Renal cortex interstitium (tissue), 11 donors: ENCODE measurements around the gene PIP4K2A. TPM values are rescaled to one million over a fixed set of nuclear protein-coding genes. Genes with fewer than 3 reads are reported as not detected.

ENCODE experiments used
- DNase-seq, 11 donors: peaks; one replicate each; pipeline ENCODE4 v3.0.0-alpha.2; 2013; ENCODE audit warnings: low read depth in 9 of 11, low spot score in 4 of 11; ENCODE audit errors: extremely low read depth in 1 of 11
- polyA plus RNA-seq, 3 donors: library from polyadenylated mRNA; unstranded; fragments of 120-200 nt; gene quantifications; one replicate each; pipeline ENCODE4 v1.2.1, GENCODE V29; 2013; ENCODE audit not compliant: insufficient read length in 3 of 3

The PIP4K2A gene
- polyA plus RNA-seq, 3 donors, result 22.6 to 29.0 (median 27.2) TPM

- DNase-seq, result no peak
Measured at GRCh38 chr10:22593636-22594198, 120.7 kb downstream of the PIP4K2A start.

GRCh38 chr10:22593026-22593425 is 121.4 kb downstream of the PIP4K2A start:
- no peak for DNase-seq

GRCh38 chr10:22589851-22590514 is 124.4 kb downstream of the PIP4K2A start:
- DNase-seq, result no peak

- DNase-seq, result no peak
Measured at GRCh38 chr10:22588462-22588861, 125.9 kb downstream of the PIP4K2A start.

- no peak for DNase-seq
Measured at GRCh38 chr10:22583683-22584082, 130.7 kb downstream of the PIP4K2A start.

GRCh38 chr10:22581461-22581860 is 132.9 kb downstream of the PIP4K2A start:
- no peak for DNase-seq

GRCh38 chr10:22580711-22581110 is 133.7 kb downstream of the PIP4K2A start:
- no peak for DNase-seq

GRCh38 chr10:22579826-22580225 is 134.6 kb downstream of the PIP4K2A start:
- no peak for DNase-seq

GRCh38 chr10:22573820-22574569 is 140.4 kb downstream of the PIP4K2A start:
- DNase-seq, result no peak

GRCh38 chr10:22570733-22571430 is 143.5 kb downstream of the PIP4K2A start:
- DNase-seq, result no peak

- no peak for DNase-seq
Measured at GRCh38 chr10:22570234-22570633, 144.1 kb downstream of the PIP4K2A start.

- no peak for DNase-seq
Measured at GRCh38 chr10:22568928-22569327, 145.4 kb downstream of the PIP4K2A start.

- no peak for DNase-seq
Measured at GRCh38 chr10:22564060-22564459, 150.3 kb downstream of the PIP4K2A start.

- DNase-seq, result no peak
Measured at GRCh38 chr10:22561909-22562308, 152.5 kb downstream of the PIP4K2A start.

- DNase-seq, result peak in 4 of 11 donors; percentile 20 to 43 (median 32)
Measured at GRCh38 chr10:22560913-22561239, 153.5 kb downstream of the PIP4K2A start.

- no peak for DNase-seq
Measured at GRCh38 chr10:22560096-22560912, 154.1 kb downstream of the PIP4K2A start.

GRCh38 chr10:22557321-22557720 is 157.1 kb downstream of the PIP4K2A start:
- no peak for DNase-seq

- DNase-seq, result no peak
Measured at GRCh38 chr10:22556774-22557173, 157.6 kb downstream of the PIP4K2A start.
